Measurements from ENCODE around the gene SLC8A2.
A peak's percentile ranks its signal among the peaks of the same experiment; 100 is the strongest.

Gene SLC8A2

DNA sequence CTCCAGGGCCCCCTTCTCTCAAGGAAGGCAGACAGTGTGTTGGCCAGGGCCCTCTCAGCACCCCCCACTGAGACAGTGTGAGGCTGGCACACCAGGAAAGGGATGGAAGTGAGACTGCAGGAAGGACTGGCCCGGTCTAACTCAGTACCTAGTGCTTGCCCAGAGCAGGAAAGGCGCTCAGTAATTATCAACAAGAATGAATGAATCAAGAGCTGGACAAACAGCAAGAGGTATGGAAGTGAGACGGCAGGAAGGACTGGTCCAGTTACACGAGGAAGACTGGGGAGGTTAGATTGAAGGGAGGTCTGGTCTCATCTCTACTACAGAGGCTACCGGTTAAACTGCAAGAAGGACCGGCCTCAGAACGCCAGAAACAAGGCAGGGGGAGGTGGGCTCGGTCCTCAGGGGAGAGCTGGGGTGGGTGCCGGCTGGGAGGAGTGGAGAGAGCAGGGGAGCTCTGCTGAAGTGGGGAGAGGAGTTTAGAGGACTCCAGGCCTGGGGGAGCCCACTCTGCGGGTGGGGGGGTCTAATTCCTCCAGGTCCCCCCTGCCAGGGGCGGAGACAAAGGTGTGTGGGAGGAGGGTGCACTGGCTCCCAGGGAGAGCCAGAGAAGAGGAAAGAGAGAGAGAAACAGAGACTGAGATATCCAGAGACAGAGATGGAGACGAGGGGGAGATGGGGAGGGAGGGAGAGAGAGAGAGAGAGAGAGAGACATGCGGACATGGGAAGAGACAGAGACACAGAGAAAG is 1.1 kb downstream of the SLC8A2 start:
- DNase-seq = no peak
- in situ Hi-C loops (cut with MboI; ENCODE audit: low pct_unique_long_range_greater_than_20kb, low sequenced_read_pairs) = no loop called here

GRCh38 chr19:47469719-47470118 is 2.0 kb downstream of the SLC8A2 start:
- DNase-seq = no peak
- in situ Hi-C loops (cut with MboI; ENCODE audit: low pct_unique_long_range_greater_than_20kb, low sequenced_read_pairs) = no loop called here

DNA sequence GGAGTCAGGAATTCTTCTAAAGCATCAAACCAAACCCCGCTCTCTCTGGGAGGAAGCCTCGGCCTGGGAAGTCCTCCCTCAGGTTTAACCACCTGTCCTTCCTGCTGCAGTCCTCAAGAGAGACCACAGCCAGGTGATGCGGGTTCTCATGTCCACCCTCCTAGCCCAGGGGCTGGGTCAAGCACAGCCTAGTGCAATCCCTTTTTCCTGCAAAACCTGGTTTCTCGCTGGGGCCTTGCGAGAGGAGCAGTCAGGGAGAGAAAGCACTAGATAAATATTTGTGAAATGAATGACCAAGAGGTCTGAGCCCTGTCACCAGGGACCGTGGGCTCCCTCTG is 2.4 kb downstream of the SLC8A2 start:
- in situ Hi-C loops (cut with MboI; ENCODE audit: low pct_unique_long_range_greater_than_20kb, low sequenced_read_pairs) = no loop called here
- no peak for DNase-seq

GRCh38 chr19:47467914-47468313 is 3.8 kb downstream of the SLC8A2 start:
- DNase-seq = no peak
- in situ Hi-C loops (cut with MboI; ENCODE audit: low pct_unique_long_range_greater_than_20kb, low sequenced_read_pairs) = no loop called here

GRCh38 chr19:47465957-47466356 is 5.7 kb downstream of the SLC8A2 start:
- in situ Hi-C loops (cut with MboI; ENCODE audit: low pct_unique_long_range_greater_than_20kb, low sequenced_read_pairs) = no loop called here
- no peak for DNase-seq

DNA sequence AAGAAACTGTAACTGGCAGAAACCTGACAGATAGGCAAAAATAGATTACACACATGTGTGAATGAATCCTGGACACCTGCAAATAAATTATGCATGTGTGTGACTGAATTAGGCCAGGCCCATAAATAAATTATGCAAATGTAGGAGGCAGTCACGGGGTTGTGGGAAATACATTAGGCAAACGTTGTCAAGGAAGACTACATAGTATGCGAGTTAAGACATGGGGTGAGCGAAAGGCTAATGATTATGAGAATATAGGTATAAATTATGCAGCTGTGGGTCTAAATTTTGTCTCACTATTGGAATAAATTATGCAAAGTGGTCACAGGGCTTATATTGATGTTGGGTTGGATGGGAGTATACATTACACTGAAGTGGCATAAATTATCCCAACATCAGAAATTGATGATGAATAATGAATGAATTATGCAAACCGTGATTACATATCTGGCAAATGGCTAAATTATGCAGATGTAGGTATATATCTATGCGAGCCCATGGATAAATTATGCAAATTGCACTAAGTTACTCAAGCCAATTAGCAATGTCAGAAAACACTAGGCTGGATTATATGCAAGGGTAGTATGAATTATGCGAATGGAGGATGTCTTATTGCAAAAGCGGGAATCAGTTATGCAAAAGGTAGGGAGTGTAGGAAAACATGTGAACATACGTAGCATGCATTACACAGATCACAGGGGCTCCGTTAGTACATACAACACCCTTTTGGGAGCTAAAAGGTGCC is 6.8 kb downstream of the SLC8A2 start:
- in situ Hi-C loops (cut with MboI; ENCODE audit: low pct_unique_long_range_greater_than_20kb, low sequenced_read_pairs) = no loop called here
- no peak for DNase-seq

DNA sequence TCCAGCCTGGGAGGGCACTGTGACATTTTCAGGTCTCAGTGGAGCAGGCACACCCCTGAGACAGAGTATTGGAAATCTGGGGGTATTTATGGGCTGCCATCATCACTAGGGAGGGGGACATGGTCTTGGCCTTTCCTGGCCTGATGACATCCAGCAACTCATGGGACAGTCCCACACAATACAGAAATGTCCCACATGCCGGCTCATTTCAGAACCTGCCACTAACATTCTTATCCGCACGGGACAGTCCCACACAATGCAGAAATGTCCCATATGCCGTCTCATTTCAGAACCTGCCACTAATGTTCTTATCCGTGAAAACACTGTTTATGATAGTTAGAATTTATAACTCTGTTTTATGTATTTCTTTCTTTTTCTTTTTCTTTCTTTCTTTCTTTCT is 9.8 kb downstream of the SLC8A2 start:
- in situ Hi-C loops (cut with MboI; ENCODE audit: low pct_unique_long_range_greater_than_20kb, low sequenced_read_pairs) = no loop called here
- no peak for DNase-seq

DNA sequence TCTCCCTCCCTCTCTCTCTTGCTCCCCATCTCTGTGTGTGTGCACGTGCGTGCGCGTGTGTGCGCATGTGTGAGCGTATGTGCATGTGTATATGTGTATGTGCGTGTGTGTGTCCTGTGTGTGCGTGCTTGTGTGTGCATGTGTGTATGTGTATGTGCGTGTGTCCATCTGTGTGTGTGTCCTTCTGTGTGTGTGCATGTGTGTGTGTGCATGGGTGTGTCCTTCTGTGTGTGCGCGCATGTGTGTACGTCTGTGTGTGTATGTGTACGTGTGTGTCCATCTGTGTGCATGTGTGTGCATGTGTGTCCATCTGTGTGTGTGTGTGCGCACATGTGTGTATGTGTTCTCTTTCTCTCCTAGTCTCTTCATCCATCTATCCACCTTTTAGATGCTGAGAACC is 12.2 kb downstream of the SLC8A2 start:
- in situ Hi-C loops (cut with MboI; ENCODE audit: low pct_unique_long_range_greater_than_20kb, low sequenced_read_pairs) = no loop called here
- DNase-seq = no peak

DNA sequence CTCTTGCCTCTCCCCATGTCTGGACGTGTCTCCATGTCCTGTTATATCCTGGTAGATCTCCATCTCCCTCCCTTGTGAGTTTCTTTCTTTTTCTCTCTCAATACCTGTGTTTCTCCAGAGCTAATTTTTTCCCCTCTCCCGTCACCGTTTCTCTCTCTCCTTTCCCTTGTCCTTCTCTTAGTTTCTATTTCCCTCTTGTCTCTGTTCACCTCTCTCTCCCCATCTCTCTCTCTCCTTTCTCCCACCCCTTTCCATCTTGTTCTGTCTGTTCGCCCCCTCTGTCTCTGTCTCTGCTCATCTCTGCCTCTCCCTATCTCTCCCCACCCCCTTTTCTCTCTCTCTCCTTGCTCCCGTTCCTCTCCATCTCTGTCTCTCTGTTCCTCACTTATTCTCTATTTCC is 13.0 kb downstream of the SLC8A2 start:
- in situ Hi-C loops (cut with MboI; ENCODE audit: low pct_unique_long_range_greater_than_20kb, low sequenced_read_pairs) = no loop called here
- no peak for DNase-seq

- DNase-seq = no peak
- in situ Hi-C loops (cut with MboI; ENCODE audit: low pct_unique_long_range_greater_than_20kb, low sequenced_read_pairs) = no loop called here
Measured at GRCh38 chr19:47456721-47457474, 14.8 kb downstream of the SLC8A2 start.

DNA sequence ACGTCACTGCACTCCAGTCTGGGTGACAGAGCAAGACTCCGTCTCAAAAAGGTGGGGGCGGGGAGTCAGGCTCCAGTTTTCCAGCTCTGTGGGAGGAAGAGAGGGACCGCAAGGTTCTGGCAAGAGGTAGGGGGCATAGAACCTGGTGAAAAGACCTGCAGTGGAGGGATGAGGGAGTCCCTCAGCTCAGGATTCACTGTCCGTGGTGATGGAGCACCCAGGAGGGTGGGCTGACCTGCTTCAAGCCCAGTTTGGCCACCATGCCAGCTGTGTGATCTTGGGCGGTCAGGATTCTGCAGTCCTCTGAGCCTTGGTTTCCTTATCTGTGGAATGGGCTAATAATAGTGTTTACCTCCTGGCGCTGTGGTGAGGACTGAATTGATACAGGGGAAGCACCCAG is 21.2 kb downstream of the SLC8A2 start:
- in situ Hi-C loops (cut with MboI; ENCODE audit: low pct_unique_long_range_greater_than_20kb, low sequenced_read_pairs) = no loop called here
- no peak for DNase-seq

GRCh38 chr19:47448360-47448727 is 23.3 kb downstream of the SLC8A2 start:
- in situ Hi-C loops (cut with MboI; ENCODE audit: low pct_unique_long_range_greater_than_20kb, low sequenced_read_pairs) = no loop called here

DNA sequence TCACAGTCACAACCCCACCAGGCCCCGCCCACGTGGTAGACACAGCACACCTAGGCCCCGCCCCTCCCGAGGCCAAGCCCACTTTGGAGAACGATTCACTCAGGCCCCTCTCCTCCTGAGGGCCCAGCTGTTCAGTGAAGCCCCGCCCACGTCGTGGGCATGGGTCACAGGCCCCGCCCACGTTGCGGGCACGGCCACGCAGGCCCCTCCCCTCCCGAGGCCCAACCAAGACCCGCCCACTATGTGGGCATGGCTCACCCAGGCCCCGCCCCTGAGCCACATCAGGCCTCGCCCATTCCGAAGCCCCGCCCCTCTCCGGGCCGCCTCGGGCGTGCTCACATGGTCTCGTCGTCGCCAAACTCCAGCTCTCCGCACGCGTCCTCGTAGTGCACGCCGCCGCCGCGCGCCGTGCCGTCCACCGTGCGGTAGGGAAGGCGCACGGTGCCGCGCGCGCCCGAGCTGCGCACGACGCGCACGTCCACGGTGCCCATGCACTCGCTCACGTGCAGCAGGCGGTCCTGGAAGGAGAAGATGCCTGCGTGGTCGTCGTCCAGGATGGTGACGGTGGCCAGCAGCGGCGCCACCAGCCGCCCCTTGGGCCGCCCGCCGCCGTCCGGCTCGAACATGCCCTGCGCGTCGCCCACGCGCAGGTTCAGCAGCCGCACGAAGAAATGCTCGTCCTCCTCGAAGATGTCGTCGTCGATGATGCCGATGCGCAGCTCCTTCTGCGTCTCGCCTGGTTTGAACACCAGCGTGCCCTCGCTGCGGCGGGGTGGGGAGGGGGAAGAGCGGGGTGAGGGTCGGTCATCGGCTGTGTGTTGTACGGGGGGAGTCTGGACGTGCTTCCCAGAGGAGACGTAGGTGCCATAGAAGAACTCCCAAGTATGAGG is 24.0 kb downstream of the SLC8A2 start:
- peak; percentile 86 for DNase-seq
- in situ Hi-C loops (cut with MboI; ENCODE audit: low pct_unique_long_range_greater_than_20kb, low sequenced_read_pairs) = no loop called here

More at GRCh38 chr19:47448360-47448727, 23.3 kb downstream of the SLC8A2 start:
- DNase-seq = no peak

DNA sequence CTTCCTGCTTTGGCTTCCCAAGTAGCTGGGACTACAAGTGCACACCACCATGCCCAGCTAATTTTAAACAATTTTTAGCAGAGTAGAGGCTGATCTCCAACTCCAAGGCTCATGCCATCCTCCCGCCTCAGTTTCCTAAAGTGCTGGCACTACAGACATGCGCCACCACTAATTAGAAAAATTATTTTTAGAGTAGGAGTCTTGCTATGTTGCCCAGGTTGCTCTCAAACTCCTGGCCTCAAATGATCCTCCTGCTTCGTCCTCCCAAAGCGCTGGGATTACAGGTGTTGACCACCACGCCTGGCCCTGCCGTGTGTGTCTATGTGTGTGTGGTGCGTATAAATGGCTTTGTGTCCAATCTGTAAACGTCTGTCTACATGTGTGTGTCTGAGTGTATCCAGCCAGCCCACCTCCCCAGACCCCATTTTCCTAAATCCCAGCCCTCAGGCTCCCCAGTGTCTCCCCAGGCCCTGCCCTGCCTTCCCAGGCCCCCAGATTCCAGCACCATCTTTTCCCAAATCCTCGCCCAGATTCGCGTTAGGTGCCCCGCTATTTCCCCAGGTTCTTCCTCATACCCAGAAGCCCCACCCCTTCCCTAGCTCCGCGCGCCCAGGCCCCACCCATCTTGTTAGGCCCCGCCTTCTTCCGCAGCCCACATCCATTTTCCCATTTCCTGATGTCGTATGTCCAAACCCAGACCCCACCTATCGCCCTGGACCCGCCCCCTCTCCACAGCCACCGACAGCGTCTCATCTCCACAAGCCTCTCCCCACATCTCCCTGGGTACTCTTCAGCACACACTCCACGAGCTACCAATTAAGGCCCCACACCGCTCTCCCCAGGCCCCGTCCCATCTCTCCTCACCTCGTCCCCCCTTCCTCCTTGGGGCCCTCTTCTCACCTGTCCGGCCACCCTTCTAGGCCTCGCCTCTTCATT is 24.9 kb downstream of the SLC8A2 start:
- DNase-seq = peak; percentile 84
- in situ Hi-C loops (cut with MboI; ENCODE audit: low pct_unique_long_range_greater_than_20kb, low sequenced_read_pairs) = no loop called here

DNA sequence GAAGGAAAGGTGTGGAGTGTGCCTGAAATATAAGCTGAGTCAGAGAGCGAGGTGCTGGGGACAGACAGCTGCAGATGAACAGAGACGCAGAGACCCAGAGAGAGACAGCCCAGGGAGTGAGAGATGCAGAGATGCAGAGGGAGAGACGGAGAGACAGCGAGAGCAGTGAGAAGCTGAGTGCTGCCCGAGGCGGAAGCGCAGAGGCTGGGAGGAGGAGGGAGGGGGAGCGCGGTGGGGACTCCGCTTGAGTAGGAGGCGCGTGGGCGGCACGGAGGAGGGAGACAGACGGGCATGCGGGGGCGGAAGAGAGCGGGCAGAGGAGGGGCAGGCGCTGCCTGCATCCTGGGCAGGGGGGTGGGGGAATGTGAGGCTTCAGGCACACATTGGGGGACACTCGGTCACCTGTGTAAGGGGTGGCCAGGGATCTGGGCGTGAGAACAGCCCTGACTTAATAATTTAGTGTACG is 25.7 kb downstream of the SLC8A2 start:
- DNase-seq = peak; percentile 59
- in situ Hi-C loops (cut with MboI; ENCODE audit: low pct_unique_long_range_greater_than_20kb, low sequenced_read_pairs) = no loop called here

- in situ Hi-C loops (cut with MboI; ENCODE audit: low pct_unique_long_range_greater_than_20kb, low sequenced_read_pairs) = no loop called here
- DNase-seq = peak; percentile 18
Measured at GRCh38 chr19:47445527-47445926, 26.2 kb downstream of the SLC8A2 start.

DNA sequence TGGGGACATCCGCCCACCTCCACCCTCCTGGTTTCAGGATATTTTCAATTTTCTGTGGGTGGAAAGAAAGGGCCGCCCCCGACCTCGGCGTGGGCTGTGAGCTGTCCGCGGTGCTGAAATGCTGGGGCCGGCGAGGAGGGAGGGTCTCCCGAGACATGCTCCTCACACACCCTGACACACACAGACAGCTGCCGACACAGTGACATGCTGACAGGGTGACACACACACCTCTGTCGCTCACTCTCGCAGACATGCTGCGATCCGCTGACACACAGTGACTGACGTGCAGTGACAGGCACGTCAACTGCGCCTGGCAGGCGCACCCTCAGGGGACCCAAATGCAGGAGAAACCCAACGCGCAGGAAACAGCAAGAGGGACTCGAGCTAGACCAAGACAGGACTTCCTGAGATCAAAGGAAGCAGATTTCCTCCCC is 27.3 kb downstream of the SLC8A2 start:
- DNase-seq = peak; percentile 42
- in situ Hi-C loops (cut with MboI; ENCODE audit: low pct_unique_long_range_greater_than_20kb, low sequenced_read_pairs) = no loop called here

DNA sequence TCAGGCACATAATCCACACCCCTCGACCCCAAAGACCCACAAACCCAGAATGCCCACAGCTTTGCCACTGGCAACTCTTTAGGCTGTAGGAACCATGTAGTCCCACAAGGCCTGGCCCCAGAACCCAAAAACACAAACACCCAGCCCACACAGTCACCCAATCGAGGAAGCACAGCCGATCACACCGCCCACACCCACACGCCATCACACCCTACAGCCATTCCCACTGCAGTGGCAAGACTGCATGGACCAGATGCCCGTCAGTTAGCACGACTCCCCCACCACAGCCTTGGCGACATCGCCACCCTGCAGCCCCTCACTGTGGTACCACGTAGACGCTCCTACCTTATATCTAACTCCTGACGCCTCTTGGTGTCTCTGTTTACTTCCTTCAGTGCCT is 28.4 kb downstream of the SLC8A2 start:
- DNase-seq = no peak
- in situ Hi-C loops (cut with MboI; ENCODE audit: low pct_unique_long_range_greater_than_20kb, low sequenced_read_pairs) = no loop called here

Measured in KBM-7 (cell line).